Activated T-cell treated with anti-CD3 and anti-CD28 coated beads, Interleukin-2, amount 50 U/mL, for 1 hour (primary cell): ENCODE data around the gene NXPH2.

Experiments used
- DNase-seq: peaks from one replicate; pipeline ENCODE4 v3.0.0-alpha.2; 2020

Gene NXPH2

GRCh38 chr2:138632066-138632620 is 148.0 kb downstream of the NXPH2 start:
- DNase-seq = no peak

- no peak for DNase-seq
These were observed 150.0 kb downstream of the NXPH2 start for GRCh38 chr2:138630164-138630563.

GRCh38 chr2:138626148-138626547 is 154.0 kb downstream of the NXPH2 start:
- DNase-seq = no peak

DNA sequence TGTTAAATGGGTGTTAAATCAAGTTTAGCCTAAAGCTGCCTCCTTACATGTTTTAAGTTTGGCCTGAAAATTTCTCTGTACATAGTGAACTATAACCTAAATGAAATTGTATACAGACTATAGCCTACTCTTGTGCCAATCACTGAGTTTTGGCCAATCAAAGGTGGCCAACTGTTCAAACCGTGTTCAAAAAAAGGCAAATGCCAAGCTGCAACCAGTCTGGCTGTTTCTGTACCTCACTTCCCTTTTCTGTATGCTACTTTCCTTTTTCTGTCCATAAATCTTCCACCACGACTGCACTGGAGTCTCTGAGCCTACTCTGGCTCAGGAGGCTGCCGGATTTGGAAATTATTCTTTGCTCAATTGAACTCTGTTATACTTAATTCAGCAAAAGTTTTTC is 157.6 kb downstream of the NXPH2 start:
- no peak for DNase-seq

GRCh38 chr2:138621139-138621538 is 159.1 kb downstream of the NXPH2 start:
- no peak for DNase-seq

- DNase-seq = no peak
These were observed 159.8 kb downstream of the NXPH2 start for GRCh38 chr2:138620431-138620830.
